AG04450 (cell line): ENCODE results near the gene SNAPC4. TPM values are rescaled to one million over a fixed set of nuclear protein-coding genes. Genes with fewer than 3 reads are reported as not detected.

Experiments
- CTCF ChIA-PET: fragments of 300-600, 350-600 bp; formaldehyde crosslinking; extraction: SDS; loops from one replicate; lab custom pipeline; 2022; ENCODE audit warnings: antibody characterized with exemption, inconsistent platforms; lab: Charles Lee
- POLR2A ChIA-PET: fragments of 350-600 bp; formaldehyde crosslinking; extraction: SDS; loops from one replicate; lab custom pipeline; 2021; ENCODE audit warnings: antibody characterized with exemption, inconsistent platforms; lab: Yijun Ruan, JAX
- DNase-seq: peaks from one replicate; pipeline ENCODE4 v3.0.0-alpha.2; 2011; ENCODE audit warnings: low read depth, low spot score
- H3K27ac ChIP-seq: one replicate; pipeline ENCODE4 v1.5.1; 2012; ENCODE audit warnings: low read depth, low read length, control low read depth
- H3K27me3 ChIP-seq: one replicate; pipeline ENCODE4 v1.6.0; 2012; ENCODE audit warnings: low read length; ENCODE audit not compliant: control insufficient read depth, insufficient read depth
- H3K4me3 ChIP-seq: 2 replicates; pipeline ENCODE4 v1.5.1; 2011; ENCODE audit warnings: mild to moderate bottlenecking, low read depth, low read length, control low read depth
- H3K9me3 ChIP-seq: 2 replicates; pipeline ENCODE4 v1.5.1; 2012; ENCODE audit warnings: low read length; ENCODE audit not compliant: control insufficient read depth, insufficient read depth
- polyA plus RNA-seq: library from polyadenylated mRNA; depleted of rRNA; stranded (reverse); fragments of >200 nt; gene quantifications from 2 replicates; pipeline ENCODE4 v1.2.3, GENCODE V29; 2011
- TF ChIP-seq, protein P1 (sequence below): IDR thresholded peaks from 2 replicates; pipeline ENCODE4 v1.5.1; 2011; ENCODE audit warnings: low read depth, low read length, control low read depth, inconsistent platforms

SNAPC4 gene
- polyA plus RNA-seq, 1 experiment = 2.2 TPM

DNA sequence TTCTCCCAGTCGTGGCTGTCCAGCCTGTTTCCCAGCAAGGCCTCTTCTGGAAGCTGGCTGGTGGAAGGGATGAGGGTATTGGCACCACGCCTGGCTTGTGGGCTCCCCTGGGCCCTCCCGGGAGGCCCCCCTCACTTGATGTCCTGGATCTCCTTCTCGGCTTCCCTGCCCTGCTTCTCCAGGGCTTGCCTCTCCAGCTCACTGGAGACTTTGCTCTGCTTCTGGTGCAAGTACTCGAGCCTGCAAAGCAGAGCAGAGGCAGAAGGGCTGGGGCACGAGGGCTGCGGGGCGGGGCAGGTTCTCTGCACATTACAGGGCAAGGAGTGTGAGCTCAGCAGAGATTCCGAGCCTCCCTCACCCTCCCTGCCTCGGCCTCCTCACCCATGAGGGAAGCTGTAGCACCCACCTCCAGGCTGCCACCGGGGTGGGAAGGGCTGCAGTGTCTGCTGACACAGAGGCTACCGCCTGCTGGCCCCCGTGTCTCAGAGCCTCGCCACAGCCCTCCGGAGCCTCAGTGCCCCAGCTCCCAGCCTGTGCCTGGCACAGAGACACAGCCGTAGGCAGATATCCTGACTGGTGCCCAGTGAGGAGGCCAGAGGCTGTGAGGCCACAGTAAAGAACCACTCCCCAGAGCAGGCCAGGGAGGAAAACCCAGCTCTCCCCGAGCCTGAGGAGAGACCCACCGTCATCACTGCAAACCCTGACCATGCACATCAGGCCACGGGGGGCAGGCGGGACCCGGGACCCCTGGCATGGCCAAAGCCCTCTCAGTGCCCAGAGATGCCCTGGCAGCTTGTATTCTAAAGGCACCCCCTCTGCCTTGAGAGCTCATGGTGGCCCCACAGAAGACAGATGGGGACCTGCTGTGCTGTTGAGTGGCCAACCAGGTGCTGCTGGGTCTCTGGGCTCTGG lies 7.2 kb downstream of the SNAPC4 start:
- TF ChIP-seq, protein P1, sequence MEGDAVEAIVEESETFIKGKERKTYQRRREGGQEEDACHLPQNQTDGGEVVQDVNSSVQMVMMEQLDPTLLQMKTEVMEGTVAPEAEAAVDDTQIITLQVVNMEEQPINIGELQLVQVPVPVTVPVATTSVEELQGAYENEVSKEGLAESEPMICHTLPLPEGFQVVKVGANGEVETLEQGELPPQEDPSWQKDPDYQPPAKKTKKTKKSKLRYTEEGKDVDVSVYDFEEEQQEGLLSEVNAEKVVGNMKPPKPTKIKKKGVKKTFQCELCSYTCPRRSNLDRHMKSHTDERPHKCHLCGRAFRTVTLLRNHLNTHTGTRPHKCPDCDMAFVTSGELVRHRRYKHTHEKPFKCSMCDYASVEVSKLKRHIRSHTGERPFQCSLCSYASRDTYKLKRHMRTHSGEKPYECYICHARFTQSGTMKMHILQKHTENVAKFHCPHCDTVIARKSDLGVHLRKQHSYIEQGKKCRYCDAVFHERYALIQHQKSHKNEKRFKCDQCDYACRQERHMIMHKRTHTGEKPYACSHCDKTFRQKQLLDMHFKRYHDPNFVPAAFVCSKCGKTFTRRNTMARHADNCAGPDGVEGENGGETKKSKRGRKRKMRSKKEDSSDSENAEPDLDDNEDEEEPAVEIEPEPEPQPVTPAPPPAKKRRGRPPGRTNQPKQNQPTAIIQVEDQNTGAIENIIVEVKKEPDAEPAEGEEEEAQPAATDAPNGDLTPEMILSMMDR = no peak
- no peak overlapping the region for H3K4me3 ChIP-seq
- H3K27ac ChIP-seq = no peak overlapping the region
- ChIA-PET POLR2A (no interaction called here), CTCF (no interaction called here)
- no peak for DNase-seq
- H3K27me3 ChIP-seq = no peaks in the 10 kb centered on the region
- H3K9me3 ChIP-seq = no peaks in the 10 kb centered on the region; the same call in 1 of the 2 replicates

DNA sequence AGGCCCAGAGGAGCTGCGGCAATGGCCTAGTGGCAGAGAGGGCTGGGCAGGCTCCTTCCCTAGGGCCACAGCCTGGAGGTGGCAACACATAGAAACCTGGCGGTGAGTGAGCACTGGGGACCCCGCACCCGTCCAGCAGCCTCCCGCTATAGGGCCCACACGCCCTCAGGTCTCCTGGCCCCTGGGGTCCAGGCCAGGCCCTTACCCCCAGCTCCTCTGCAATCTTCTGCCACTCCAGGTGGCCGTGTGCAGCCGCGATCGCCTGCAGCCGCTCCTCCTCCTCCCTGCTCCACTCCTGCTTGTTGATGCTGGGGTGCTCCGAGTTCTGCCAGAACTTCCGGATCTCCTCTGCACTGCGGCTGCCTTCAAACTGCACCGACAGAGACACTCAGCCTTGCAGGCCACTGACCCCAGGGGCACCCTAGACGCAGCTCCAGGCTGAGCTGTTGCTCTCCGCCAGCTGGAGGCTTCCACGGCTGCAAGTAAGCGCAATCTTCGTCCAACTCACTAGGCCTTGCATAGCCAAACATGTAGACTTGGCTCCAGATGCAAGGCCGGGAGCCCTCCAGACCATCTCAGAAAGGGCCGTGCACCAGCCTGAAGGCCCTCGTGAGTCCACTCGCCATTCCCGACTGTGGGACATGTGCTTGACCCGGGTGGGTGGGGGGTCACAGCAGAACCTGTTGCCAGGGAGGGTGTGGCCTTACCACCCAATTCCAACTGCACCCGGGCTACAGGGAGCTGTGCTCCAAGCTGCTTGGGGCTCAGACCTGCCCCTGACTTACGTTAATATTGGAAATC lies 8.0 kb downstream of the SNAPC4 start:
- no peak for DNase-seq
- H3K27me3 ChIP-seq = no peaks in the 10 kb centered on the region
- TF ChIP-seq, protein P1 = no peak
- H3K27ac ChIP-seq = no peak overlapping the region
- H3K4me3 ChIP-seq = no peak overlapping the region
- no peaks in the 10 kb centered on the region; the same call in 1 of the 2 replicates for H3K9me3 ChIP-seq
- ChIA-PET POLR2A (no interaction called here), CTCF (interaction anchor here (1.3 kb wide), 1 partner anchor 9 kb away, joined by 5 read pairs; no protein-coding TSS in a partner anchor)

DNA sequence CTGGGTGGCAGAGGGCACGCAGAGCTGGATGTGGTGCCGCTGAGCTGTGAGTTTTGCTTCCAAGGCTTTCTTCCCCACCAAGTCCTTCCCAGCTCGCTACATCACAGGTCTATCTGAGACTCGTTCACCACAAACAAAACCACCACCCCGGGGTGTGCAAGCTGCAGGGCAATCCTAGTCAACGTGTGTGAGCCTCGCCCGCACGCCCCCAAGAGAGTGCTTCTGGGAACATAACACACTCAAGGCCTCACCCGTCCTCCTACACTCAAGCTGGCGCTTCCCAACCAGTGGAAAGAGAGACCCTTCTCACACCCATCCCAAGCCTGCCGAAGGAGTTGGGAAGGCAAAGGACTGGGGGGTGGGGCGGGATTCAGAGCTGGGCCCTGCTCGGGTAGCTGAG lies 10.6 kb downstream of the SNAPC4 start:
- Histone ChIP-seq H3K27ac (no peak overlapping the region), H3K27me3 (no peaks in the 10 kb centered on the region), H3K4me3 (no peak overlapping the region), H3K9me3 (no peaks in the 10 kb centered on the region; the same call in 1 of the 2 replicates)
- POLR2A ChIA-PET = no interaction called here
- DNase-seq = no peak
- TF ChIP-seq, protein P1 = no peak
- CTCF ChIA-PET = interaction anchor here (0.9 to 1.0 kb wide), 2 partner anchors 26 to 77 kb away, joined by 3 to 5 read pairs; partner anchors contain the start of gene DNLZ

DNA sequence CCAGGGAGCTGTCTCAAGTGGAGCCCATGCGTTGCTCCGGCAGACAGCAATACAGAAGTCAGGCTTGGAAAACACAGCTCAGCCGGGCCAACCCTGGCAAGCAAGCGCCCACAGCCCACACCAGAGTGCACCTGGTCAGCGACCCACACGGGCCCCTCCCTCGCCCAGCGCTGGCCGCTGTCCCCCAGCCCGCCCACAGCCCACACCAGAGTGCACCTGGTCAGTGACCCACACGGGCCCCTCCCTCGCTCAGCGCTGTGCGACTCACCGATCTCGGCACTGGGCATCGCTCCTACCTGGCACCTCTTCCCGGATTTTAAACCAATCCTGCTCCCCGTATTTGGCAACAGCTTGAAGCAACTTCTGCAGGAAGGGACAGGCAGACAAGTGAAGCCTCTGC lies 12.8 kb downstream of the SNAPC4 start:
- Histone ChIP-seq H3K27ac (no peak overlapping the region), H3K4me3 (no peak overlapping the region), H3K27me3 (no peaks in the 10 kb centered on the region), H3K9me3 (no peaks in the 10 kb centered on the region; the same call in 1 of the 2 replicates)
- POLR2A ChIA-PET = no interaction called here
- CTCF ChIA-PET = no interaction called here
- DNase-seq = no peak
- TF ChIP-seq, protein P1 = no peak
